NCI-H82 (cell line): ENCODE results near the gene CHRND.

Experiments used
- DNase-seq: peaks from one replicate; lab custom pipeline; 2025; lab: John Stamatoyannopoulos, UW

The CHRND gene

DNA sequence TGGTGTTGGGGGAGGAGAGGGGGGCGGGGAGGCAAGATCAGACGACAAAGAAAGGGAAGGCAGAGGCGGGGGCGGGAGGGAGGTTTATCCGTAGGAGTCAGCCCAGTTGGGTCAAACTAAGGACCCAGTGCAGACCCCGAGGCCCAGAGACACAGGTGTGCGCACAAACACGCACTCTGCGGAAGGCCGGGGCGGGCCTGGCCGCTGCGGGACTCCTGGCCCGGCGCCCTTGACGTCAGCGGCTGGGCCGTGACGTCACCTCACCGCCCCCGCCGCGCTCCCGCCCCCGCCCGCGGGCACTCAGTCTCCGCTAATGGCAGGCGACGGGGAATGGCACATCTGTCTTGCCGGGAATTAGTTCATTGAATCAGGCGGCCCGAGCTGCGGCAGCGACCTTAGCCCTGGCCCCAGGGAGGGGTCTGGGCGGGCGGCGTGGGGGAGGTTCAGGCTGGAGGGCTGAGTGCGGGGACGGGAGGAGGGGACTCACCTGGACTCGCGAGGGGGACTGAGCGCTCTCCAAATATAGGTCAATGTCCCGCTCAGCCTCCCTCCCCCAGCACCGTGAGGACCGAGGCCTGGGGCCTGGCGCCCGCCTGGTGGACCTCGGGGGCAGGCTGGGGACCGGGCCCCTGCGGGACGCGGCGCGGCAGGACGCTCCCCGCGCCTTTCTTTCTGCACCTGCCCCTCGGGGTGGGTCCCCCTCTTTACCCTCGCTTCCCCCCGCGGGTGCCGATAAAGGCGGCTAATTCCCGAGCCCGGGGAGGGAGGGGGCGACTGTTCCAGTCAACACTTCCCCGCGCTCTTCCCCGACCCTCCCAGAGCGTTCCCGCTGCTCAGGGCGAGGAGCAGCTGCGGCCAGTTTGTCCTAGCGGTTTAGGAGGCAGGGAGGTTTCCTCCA, 22.8 kb upstream of the CHRND start:
- peak; percentile 86 for DNase-seq

DNA sequence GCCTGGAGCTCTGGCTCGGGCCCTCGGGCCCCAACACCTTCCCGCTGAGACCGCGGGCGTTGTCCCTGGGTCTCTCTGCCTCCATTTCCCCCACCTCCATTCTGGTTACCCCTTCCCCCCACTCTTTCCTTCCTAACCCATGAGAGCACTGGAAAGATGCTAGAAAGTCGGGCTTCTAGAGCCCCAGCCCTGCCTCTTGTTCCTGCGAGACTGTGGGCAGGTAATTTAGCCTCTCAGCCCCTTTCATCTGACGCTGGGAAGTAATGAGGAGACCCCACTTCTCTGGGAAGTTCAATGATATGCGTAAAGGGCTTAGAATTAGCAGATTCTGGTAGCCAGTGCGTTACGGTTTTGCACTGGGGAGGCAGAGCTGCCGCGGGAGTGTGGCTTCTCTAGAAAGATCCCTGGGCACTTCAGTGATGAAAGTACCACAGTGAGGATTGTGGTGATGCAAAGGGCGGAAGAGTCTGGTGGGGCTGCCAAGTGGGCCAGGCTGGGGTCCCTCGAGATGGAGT, 22.1 kb upstream of the CHRND start:
- no peak for DNase-seq

DNA sequence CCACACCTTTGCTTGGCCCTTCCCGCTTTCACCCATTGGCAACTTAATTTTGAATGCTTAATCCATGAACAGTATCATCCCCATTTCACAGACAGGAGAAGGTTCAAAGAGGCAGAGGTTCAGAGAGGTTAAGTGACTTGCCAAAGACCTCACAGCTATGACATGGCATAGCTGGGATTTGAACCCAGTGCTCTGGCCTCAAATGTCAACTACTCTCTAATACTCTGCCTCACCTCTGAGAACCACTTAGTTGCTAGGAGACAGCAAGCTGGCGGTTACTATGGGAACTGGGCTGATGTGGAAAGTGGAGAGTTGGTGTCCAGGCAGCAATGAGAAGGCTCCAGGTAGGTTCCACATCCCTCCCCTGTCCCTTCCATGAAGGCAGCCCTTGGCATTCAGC, 21.5 kb upstream of the CHRND start:
- peak; percentile 55 for DNase-seq

DNA sequence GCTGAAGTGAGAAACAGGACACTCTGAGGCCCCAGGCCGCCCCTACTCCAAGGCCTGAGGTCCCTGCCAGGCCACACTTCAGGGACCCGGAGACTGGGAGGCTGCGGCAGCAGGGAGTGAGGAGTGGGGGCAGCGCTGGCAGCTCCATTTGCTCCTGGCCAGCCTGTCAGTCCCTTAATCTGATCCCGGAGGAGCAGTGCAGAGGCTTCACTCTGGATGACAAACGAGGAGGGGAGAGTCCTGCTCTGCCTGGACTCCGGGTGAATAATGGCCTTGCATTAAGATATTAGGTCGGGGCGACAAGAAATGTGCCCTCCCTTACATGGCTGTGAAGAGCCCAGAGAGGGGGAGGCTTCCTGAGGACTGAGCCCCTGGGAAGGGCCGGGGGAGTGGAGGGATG, 20.1 kb upstream of the CHRND start:
- peak; percentile 88 for DNase-seq

DNA sequence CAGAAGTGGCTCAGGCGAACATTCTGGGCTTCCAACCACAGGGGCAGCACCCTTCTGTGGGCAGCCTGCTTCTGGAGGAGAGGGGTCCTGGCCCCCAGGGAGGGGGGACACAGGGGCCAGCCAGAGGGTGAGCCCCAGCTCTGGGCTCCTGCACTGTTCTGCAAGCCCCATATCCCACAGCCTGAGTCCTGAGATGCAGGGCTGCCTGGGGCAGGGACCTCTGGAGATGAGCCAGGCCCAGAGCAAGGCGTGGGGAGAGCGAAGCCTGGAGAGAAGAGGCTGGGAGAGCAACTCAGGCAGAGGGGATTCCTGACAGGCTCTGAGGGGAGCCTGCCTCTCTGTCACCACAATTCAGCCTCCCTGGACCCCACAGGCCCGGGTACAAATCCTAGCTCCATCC, 19.3 kb upstream of the CHRND start:
- DNase-seq: peak; percentile 41

DNA sequence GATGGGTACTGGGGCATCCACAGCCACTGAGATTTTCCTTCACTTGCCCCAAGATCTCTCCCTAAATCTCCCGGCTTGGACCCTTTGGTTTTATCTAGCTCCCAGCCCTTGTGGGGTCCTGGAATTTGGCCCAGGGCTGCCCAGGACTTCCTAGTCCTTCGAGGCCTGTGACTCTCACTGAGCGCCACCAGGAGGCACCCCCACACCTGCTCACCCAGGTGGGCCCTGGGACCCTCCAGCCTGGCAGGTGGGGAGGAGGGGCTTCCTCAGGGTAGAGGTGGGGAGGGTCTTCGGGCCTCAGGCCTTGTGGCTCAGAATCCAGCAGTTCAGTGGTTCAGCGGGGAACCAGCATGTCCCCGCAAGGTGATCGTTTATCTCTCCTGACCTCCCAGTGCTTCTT, 17.7 kb upstream of the CHRND start:
- DNase-seq: no peak

DNA sequence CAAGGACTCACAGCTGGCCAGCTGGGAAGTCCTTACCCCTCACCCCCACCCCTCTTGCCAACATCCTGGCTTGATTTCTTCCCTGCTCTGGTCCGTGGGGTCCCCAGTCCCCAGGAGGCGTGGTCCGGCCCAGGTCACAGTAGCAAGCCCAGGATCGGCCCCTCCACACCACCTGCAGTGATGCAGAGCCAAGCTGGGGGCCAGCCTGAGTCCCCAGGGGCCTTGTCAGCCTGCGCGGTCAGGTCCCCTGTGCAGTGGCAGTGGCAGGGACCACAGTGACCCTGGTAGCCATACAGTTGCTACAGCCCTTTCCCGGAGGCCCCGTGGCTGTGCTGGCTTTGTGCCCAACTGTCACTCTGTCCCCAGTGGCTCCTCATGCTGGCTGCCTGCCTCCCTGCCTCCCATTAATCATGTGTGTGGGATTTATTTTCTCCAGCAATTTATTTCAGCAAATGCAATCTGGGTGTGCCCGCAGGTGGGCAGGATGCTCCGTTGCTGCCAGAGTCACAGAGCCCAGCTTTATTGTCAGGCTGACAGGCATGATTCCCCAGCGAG, 14.5 kb upstream of the CHRND start:
- DNase-seq: peak; percentile 86

DNA sequence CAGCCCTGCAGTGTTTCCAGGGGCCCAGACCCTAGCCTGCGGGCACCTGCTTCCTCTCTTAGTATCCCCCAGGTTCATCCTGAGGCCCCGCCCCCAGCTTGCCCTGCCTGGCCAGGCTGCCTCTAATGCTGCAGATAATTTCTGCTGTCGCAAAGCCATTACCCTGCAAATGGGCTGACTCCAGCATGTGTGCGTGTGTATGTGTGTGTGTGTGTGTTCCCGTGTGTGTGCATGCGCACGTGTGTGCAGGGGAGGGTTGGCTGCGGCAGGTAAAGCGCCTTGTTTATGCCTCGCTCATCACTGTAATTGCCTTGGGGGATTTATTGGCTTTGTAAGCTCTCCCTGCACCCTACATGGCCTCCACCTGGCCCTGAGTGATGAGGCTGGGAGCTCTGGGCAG, 13.4 kb upstream of the CHRND start:
- DNase-seq: peak; percentile 97

DNA sequence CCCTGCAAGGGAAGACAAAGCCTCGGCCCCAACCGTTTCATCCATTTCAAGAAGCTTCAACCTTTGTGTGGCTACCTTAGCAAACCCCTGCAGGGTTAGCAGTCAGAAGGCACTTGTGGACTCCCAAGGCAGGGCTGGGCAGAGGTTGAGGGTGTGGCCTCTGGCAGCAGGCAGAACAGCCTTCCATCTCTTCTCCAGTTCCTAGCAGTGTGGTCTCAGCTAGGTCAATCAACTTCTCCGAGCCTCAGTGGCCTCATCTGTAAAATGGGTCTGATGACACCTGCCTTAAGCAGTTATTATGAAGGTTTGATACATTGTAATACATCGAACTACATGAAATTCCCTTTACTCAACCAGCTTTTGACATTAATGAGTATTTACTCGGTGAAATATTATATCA, 12.6 kb upstream of the CHRND start:
- DNase-seq: peak; percentile 55

DNA sequence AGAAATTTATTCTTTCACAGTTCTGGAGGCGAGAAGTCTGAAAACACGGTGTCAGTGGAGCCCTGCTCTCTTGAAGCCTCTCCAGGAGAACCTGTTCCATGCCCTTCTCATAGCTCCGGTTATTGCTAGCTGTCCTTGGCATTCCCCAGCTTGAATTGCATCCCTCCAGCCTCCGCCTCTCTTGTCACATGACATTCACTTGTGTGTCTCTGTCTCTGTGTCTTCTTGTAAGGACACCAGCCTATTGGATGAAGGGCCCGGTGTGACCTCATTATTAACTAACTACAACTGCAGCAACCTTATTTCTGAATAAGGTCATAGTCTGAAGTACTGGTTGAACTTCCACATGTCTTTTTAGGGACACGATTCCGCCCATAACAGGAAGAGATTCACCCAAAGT, 10.3 kb upstream of the CHRND start:
- DNase-seq: no peak

DNA sequence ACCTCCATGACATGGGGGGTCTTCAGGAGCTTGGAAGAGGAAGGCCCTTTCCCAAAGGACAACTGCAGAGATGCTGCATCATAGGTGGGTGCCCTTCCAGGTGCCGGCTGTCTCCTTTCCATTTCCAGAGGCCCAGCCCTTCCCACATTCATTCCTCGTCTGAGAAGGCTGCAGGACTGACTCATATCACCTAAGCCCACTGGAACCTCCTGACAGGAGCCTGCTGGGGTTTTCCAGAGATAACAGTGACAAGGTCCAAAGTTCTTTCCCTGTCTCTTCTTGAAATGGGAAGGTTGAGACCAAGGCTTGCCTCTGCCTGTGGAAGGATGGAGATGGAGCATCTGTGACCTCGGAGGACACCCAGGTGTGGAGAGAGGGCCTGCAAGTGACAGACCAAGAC, 9.4 kb upstream of the CHRND start:
- no peak for DNase-seq

DNA sequence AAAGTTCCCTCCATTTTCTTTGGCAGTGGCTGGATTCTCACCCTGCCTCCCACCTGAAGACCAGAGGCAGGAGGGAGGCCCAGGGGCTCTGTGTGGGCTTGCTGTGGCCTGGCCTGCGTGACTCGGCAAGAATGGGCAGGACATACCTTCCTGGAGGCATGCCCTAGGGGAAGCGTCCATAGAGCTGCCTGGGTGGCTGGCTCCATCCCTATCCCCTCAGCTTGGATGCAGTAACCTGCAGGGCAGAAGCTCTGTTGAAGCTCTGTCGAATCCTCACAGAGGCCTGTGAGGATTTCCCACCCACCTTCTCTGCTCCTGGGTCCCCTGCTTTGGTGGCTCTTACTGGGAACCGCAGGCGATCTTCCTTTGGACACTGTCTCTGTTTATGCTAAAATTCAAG, 7.1 kb upstream of the CHRND start:
- DNase-seq: no peak

DNA sequence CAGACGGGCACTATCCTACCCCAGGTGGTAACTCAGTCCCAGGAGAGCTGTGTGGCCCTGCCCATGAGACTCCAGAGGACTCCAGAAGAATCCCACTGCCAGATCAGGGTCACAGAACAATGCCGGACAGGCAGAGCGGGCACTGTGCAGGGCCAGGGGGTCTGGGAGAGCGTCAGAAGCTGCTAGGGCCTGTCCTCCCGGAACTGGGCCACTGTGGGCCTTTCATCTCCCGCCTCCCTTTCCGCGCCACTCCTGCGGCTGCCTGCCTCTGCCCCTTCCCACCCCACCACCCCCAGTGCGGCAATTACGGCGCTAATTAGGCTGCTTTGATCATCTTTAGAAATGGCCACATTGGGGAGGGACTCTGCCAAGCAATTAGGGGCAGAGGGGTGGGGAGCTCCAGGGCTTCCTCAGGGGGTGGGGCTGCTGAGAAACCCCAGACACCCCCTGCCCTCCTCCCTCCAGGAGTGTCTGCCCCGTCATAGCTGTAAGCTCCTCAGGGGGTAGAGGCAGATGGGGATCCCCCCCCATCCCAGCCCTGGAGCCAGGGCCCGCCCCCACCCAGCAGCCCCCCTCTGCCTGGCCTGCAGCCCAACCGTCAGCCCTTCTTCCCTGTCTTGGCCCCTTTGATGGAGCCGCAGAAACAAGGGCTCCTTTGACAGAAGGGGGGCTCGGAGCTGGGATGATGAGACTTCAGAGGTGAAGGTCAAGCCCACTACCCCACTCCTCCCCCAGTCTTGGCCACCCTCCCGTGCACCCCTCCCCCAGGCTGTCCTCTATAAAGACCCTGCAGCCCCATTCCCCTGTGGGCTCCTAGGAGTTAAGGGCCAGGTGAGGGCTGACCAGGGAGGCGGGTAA, 6.2 kb upstream of the CHRND start, which contains the start of gene PRSS56:
TSS of gene PRSS56 (plus strand) at position 808 of the 858 bp plus-strand sequence. CDS start 211 bp downstream, outside the sequence.
- DNase-seq: peak; percentile 68

DNA sequence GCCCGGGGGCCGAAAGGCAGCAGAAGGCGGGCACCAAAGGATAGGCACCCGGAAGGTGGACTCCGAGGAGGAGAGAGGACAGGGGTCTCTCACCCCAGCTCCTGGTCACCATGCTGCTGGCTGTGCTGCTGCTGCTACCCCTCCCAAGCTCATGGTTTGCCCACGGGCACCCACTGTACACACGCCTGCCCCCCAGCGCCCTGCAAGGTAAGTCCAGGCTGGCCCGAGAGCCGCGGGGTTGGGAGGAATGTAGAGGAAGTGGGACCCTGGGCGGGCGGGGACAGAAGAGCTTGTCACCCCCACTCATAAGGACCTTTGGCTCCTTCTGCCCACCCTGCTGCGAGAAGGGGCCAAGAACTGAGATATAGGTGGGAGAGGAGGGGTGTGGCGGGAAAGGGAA, 5.5 kb upstream of the CHRND start:
- DNase-seq: no peak

DNA sequence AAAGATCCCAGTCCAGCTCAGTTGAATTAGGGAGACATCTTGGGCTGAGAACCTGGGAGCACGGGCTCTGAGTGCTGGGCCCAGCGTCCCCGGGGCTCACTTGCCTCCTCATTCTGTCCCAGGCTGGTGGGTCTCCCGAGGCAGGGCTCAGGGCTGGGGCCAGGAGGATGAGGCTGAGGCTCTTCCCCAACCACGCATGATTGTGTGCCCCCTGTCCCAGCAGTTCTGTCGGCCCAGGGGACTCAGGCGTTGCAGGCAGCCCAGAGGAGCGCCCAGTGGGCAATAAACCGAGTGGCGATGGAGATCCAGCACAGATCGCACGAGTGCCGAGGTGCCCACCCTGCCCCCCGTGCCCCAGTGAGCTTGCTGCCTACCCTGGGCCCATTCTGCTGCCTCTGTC, 4.9 kb upstream of the CHRND start:
- DNase-seq: no peak

DNA sequence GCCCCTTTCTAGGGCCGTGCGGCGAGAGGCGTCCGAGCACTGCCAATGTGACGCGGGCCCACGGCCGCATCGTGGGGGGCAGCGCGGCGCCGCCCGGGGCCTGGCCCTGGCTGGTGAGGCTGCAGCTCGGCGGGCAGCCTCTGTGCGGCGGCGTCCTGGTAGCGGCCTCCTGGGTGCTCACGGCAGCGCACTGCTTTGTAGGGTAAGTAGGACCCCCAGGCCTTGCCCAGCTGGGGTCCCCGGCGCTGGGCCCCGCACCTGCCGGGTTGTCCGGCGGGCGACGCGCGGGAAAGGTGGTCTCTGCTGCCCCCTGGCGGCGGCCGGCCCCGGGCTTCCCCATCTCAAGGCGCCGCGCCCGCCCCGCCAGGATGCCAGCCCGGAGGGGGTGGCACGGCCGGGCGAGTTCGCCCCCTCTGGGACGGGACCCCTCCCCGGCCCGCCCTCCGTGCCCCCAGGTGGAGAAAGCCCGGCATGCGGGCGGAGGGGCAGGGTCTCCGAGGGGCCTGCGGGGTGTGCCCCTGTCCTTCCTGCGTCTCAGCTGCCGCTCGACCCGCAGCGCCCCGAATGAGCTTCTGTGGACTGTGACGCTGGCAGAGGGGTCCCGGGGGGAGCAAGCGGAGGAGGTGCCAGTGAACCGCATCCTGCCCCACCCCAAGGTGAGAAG, 3.9 kb upstream of the CHRND start:
- peak; percentile 66 for DNase-seq

DNA sequence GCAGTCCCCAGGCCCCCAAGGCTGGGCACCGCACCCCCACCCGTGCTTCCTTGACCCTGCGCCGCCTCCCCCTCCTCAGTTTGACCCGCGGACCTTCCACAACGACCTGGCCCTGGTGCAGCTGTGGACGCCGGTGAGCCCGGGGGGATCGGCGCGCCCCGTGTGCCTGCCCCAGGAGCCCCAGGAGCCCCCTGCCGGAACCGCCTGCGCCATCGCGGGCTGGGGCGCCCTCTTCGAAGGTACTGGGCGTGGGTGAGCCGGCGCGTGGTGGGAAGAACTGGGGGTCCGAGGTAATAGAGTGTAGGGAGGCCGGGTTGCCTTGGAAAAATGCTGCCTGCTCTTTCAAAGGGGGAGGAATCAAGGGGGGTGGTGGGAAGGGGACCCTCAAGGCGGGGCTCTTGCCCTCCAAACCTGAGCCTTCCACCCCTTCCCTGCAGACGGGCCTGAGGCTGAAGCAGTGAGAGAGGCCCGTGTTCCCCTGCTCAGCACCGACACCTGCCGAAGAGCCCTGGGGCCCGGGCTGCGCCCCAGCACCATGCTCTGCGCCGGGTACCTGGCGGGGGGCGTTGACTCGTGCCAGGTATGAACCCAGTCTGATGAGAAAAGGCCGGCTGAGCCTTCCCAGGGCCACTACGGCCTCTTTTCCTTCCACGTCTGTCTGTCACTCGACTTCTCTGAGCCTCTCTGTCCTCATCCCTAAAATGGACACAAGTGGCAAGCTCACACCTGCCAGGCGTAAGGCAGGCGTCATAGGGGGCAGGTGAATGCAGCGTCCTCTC, 3.1 kb upstream of the CHRND start:
- no peak for DNase-seq

DNA sequence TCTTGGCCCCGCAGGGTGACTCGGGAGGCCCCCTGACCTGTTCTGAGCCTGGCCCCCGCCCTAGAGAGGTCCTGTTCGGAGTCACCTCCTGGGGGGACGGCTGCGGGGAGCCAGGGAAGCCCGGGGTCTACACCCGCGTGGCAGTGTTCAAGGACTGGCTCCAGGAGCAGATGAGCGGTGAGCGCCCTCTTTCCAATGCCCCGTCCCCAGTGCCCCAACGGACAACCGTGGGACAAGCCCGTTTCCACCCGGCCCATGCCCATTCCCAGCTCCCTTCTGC, 2.6 kb upstream of the CHRND start:
- DNase-seq: no peak

DNA sequence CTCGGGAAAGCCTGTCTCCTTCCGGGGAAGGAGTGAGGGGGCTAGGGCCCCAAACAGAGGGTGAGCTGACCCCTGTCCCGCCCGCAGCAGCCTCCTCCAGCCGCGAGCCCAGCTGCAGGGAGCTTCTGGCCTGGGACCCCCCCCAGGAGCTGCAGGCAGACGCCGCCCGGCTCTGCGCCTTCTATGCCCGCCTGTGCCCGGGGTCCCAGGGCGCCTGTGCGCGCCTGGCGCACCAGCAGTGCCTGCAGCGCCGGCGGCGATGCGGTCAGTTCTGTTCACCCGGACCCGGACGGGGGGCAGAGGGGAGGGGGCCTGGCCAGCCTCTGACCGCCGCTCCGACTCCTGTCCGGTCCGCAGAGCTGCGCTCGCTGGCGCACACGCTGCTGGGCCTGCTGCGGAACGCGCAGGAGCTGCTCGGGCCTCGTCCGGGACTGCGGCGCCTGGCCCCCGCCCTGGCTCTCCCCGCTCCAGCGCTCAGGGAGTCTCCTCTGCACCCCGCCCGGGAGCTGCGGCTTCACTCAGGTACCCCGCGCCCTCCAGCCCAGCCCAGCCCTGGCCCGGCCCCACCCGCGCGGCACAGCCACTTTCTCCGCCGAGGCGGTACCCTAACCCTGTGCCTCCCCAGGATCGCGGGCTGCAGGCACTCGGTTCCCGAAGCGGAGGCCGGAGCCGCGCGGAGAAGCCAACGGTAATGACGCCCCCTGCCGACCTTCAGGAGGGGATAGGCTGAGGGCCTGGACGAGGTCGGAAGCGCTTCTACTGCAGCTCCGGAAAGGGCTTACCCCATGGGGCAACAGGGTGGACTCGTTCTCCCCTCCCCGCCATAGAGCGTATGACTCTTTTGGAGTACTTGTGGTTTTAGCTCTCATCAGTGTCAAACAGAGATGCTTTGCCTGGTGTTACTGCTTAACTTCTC, 2.0 kb upstream of the CHRND start:
- DNase-seq: no peak

DNA sequence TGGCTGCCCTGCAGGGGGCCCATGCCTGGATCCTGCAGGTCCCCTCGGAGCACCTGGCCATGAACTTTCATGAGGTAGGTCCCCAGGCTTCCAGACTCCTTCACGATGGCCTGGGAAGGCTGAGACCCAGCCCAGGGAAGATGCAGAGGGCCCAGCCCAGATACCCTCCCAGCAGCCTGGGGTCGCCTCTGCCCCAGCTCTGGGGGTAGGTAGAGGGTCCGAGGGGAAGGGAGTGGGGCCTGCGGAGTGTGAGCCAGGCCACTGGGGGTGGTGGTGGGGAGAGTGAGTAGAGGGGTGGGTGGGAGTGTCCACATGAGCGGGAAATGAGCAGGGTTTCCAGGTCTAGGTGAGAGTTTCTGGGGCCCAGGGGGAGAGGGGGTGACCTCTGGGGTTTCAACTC, 1.2 kb upstream of the CHRND start:
- DNase-seq: no peak
